GM21786 (cell line): Measurements from ENCODE around the gene MDM2.
"Not testable (repeated sequence)": the region's sequence is repeated elsewhere in the genome, so short reads cannot be mapped to it uniquely, and the experiment has no call there.

Source experiments
- ATAC-seq: cut with Tn5 transposase; IDR thresholded peaks from one replicate; pipeline ENCODE4 v1.9.1; 2021; ENCODE audit not compliant: unreplicated experiment

The MDM2 gene

DNA sequence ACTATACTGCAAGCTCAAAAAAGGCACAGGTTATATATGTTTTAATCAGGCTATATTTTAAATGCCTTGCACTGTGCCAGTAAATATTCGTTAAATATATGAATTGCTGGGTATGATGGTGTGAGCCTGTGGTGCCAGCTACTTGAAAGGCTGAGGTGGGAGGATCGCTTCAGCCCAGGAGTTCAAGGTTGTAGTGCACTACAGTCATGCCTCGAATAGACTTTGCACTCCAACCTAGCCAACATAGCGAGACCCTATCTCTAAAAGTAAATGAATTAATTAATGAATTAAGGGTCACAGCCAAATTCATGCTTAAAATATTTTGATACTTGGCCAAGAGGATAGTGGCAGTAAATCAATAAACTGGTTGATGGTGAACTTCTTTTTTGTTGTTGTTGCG, 22.2 kb upstream of the MDM2 start:
- ATAC-seq: no peak

DNA sequence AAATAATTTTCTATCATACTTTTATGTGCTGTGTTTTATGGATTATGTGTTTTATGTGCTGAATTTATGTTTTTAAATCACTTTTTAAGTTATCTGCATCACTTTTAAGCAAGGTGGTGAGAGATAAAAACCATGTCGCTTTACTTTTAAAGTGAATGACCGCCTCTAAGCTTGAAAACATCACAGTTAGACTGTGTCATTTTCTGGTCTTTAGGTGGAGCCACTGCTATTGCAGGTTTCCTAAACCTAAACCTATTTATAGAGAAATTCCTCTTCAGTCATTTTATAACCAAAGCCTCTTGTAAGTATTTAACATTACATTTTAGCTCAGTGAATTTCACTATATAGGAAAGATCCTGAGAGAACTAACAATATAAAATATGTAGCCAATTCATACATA, 21.0 kb upstream of the MDM2 start:
- peak; percentile 15 for ATAC-seq

DNA sequence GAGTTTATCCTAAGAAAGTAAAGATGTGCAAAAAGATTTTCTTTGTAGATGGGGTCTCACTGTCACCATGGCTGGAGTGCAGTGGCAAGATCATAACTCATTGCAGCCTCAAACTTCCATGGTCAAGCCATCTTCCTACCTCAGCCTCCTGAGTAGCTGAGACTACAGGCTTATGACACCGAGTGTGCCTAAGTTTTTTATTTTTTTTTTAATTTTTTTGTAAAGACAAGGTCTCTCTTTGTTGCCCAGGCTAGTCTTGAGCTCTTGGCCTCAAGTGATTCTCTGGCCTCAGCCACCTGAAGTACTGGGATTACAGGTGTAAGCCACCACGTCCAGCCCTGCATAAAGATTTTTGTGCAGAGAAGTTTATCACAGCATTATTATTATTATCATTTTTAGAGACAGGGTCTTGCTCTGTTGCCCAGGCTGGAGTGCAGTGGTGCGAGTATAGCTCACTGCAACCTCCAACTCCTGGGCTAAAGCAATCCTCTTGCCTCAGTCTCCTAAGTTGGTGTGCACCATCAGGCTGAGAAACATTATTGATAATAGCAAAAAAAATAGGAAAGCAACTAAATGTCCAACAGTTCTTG, 19.3 kb upstream of the MDM2 start:
- ATAC-seq: no peak

DNA sequence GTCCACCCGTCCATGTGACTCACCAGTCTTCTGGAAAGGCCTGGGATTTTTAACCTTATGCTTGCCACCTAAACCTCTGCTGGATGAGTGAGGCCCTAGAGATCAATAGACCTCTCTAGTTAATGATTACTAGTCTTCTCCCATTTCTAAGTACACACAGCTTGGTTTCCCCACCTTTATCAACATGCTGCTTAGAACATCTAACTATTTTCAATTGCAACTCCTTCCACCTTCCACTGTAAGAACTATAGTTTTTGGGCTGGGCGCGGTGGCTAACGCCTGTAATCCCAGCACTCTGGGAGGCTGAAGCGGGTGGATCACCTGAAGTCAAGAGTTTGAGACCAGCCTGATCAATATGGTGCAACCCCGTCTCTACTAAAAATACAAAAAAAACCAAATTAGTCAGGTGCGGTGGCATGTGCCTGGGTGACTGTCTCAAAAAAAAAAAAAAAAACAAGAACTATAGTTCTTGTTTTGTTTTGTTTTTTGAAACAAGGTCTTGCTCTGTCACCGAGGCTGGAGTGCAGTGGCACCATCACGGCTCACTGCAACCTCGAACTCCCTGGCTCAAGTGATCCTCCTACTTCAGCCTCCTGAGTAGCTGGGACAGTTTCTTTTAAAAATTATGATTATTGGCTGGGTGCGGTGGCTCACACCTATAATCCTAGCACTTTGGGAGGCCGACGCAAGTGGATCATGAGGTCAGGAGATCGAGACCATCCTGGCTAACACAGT, 18.7 kb upstream of the MDM2 start:
- no peak for ATAC-seq

DNA sequence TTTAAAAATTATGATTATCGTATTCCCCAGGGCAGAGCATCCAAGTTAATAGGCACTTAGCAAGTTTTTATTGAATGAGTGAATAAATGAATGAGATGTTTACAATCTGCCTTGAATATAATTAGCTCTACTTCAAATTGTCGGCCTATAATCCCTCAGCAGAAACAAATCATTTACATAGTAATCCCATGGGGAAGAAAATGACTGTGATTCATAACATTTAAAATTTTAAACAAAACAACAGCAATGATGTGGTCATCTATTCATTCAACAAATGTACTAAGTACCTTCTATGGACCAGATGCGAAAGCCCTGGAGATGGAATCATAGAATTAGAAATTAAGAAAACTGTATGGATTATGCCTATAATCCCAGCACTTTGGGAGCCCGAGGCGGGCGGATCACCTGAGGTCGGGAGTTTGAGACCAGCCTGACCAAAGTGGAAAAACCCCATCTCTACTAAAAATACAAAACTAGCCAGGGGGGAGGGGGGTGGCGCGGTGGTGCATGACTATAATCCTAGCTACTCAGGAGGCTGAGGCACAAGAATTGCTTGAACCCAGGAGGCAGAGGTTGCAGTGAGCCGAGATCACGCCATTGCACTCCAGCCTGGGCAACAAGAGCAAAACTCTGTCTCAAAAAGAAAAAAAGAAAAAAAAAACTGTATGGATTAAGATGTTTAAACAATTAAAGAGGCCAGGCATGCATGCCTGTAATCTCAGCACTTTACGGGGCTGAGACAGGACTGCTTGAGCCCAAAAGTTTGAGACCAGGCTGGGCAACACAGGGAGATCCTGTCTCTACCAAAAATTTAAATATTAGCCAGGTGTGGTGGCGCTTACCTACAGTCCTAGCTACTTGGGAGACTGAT, 17.7 kb upstream of the MDM2 start:
- no peak for ATAC-seq

DNA sequence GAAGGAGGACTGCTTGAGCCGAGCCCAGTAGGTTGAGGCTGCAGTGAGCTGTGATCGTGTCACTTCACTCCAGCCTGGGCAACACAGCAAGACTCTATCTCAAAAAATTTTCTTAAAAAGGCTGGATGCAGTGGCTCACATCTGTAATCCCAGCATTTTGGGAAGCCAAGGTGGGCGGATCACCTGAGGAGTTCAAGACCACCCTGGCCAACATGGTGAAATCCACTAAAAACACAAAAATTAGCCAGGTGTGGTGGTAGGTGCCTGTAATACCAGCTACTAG, 17.1 kb upstream of the MDM2 start:
- ATAC-seq: no peak

DNA sequence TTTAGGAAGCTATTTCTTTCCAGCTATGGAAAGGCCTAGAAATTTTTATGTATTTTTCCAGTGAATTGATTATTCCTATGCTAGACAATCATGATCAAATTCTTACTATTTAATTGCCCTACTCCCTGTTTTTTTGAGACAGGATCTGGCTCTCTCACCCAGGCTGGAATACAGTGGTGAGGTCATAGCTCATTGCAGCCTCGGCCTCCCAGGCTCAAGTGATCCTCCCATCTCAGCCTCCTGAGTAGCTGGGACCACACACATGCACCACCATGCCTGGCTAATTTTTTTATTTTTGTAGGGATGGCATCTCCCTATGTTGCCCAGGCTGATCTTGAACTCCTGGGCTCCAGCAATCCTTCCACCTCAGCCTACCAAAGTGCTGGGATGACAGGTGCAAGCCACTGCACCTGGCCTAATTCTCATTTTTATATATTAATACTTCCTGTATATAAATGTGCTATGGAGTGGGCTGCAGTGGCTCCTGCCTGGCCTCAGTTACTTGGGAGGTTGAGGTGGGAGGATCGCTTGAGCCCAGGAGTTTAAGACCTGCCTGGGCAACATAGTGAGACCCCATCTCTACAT, 16.0 kb upstream of the MDM2 start:
- ATAC-seq: no peak

DNA sequence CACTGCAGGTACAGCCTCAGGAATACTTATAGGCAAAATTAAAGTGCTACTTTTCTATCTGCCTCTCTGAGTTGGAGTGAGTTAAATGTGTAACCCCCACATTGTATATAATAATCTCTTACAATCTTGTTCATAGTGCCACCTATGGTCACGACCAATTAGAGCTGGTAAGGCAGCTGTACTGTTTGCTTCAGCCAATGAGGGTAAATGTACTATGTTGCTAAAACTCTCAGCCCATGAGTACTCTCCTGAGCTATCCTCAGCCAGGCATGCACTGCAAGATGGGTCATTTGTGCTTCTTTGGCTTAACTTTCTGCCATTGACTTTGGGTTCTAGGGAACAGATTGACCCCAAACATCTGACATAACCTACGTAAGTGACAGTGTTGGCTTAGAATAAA, 15.0 kb upstream of the MDM2 start:
- peak; percentile 97 for ATAC-seq

DNA sequence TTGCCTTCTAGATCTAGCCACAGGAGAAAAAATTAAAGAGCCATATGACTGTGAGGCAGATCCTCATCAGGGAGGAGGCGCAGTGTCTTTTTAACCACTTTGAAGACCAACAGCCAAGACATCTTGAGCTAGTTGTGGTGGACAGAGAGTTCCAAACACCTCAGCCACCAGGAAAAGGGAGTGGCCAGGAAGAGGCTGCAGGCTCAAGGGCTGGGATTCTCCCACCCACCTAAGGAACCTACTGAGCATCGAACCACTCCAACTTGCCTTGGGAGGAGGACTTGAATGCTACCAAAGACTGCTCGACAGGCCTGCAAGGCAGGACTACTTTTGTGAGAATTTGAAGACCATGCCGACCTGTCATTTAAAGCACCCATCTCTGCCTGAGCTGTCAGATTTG, 14.5 kb upstream of the MDM2 start:
- ATAC-seq: no peak

DNA sequence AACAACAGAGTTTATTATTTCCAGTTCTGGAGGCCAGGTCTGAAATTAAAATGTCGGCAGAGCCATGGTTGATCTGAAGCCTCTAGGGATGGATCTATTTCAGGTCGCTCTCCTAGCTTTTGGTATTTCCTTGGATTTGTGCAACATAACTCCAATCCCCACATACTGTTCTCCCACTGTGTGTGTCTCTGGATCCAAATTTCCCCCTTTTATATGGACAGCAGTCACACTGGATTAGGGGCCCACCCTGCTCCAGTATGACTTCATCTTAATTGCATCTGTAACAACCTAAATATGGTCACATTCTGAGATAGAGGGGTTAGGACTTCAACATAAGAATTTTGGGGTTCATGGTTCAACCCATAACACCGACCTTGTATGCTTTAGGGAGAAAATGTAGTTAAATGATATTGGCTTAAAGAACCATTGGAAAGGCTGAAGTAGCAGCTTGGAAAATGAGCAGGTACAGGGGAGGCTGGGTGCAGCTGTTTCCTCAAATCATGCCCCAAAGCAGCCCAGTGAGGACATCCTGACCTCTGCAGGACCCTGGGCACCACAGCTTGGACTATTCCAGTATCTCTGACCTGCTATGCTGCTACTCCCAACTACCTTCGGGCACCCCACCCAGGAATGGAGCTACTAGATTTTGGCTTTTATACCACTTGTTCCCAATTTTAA, 13.9 kb upstream of the MDM2 start:
- no peak for ATAC-seq

DNA sequence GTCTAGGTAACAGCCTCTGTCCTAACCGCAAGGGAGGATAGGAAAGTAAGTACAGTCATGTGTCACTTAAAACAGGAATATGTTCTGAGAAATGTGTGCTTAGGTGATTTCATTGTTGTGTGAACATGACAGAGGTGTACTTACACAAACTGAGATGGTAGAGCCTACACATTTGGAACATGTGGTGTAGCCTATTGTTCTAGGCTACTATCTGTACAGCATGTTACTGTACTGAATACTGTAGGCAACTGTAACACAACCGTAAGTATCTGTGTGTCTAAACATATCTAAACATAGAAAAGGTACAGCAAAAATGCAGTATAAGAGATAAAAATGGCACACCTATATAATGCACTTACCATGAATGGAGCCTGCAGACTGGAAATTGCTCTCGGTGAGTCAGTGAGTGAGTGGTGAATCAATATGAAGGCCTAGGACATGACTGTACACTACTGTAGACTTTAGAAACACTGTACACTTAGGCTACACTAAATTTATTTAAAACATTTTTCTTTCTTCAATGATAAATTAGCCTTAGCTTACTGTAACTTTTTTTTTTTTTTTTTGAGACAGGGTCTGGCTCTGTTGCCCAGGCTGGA, 13.2 kb upstream of the MDM2 start:
- no peak for ATAC-seq

DNA sequence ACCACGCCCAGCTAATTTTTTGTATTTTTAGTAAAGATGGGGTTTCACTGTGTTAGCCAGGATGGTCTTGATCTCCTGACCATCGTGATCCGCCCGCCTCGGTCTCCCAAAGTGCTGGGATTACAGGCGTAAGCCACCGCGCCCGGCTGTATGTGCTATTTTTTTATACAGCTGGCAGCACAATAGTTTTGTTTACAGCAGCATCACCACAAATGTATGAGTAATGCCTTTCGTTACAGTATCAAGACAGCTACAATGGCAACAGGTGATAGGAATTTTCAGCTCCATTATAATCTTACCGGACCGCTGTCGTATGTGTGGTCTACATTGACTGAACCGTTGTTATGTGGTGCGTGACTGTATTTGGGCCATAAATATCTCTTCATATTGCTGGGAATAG, 11.6 kb upstream of the MDM2 start:
- no peak for ATAC-seq

DNA sequence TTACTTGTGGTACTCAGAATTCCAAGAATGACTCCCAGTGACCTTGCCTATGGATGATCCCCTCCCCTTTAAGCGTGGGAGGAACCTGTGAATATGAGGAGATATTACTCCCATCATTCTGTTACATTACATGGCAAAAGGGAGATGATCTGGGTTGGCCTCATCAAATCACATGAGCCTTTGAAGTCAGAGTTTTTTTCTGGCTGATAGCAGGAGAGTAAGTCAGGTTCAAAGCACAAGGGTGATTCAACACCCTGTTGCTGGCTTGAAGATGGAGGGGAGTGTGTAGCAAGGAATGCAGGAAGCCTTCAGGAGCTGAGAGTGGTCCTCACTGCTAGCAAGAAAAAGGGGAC, 9.1 kb upstream of the MDM2 start:
- no peak for ATAC-seq

DNA sequence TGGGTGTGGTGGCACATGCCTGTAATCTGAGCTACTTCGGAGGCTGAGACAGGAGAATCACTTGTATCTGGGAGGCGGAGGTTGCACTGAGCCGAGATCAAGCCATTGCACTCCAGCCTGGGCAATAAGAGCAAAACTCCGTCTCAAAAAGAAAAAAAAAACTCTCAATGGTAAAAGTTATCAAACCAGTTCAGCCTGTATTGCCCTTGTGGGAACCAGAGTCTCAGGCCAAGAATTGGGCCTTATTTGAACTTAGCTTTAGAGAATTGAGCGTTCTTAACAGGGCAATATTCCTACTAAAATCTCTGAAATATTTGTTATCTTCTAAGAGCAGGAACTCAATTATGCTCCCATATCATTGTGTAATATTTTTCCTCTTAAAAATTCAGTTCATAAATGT, 7.7 kb upstream of the MDM2 start:
- ATAC-seq: no peak

DNA sequence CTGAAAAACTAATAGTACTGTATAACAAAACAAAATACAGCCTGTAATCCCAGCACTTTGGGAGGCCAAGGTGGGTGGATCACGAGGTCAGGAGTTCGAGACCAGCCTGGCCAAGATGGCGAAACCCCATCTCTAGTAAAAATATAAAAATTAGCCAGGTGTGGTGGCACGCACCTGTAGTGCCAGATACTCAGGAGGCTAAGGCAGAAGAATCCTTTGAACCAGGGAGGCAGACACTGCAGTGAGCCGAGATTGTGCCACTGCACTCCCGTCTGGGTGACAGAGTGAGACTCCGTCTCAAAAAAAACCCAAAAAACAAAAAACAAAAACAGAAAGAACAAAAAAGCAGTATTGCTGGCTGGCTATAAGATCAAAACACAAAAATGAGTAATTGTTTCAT, 6.9 kb upstream of the MDM2 start:
- ATAC-seq: not testable (repeated sequence)

DNA sequence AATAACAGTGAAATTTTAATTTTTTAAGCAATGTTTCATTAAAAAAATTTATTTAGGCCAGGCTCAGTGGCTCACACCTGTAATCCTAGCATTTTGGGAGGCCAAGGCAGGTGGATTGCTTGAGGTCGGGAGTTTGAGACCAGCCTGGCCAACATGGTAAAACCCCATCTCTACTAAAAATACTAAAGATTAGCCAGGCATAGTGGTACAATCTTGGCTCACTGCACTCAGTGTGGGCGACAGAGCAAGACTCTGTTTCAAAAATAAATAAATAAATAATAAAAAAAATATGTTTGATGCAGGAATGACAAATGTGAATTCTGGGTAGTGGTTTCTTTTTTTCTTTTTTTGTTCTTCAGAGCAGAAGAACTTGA, 5.6 kb upstream of the MDM2 start:
- peak; percentile 29 for ATAC-seq

DNA sequence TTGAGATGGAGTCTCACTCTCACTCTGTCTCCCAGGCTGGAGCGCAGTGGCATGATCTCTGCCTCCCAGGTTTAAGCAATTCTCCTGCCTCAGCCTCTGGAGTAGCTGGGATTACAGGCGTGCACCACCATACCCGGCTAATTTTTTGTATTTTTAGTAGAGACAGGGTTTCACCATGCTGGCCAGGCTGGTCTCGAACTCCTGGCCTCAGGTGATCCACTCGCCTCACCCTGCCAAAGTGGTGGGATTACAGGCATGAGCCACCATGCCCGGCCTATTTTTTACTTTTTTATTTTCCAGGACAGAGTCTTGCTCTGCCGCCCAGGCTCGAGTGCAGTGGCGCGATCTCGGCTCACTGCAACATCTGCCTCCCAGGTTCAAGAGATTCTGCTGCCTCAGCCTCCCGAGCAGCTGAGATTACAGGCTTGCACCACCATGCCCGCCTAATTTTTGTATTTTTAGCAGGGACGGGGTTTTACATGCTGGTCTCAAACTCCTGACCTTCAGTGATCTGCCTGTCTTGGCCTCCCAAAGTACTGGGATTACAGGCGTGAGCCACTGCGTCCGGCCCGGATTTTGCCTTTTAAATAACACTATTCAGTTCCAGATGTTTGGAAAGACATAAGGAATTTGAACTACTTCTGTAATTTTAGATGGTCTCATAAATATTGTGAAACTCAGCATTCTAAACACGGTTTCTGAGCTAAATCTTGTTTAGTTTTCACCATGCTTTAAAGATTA, 4.9 kb upstream of the MDM2 start:
- ATAC-seq: not testable (repeated sequence)

DNA sequence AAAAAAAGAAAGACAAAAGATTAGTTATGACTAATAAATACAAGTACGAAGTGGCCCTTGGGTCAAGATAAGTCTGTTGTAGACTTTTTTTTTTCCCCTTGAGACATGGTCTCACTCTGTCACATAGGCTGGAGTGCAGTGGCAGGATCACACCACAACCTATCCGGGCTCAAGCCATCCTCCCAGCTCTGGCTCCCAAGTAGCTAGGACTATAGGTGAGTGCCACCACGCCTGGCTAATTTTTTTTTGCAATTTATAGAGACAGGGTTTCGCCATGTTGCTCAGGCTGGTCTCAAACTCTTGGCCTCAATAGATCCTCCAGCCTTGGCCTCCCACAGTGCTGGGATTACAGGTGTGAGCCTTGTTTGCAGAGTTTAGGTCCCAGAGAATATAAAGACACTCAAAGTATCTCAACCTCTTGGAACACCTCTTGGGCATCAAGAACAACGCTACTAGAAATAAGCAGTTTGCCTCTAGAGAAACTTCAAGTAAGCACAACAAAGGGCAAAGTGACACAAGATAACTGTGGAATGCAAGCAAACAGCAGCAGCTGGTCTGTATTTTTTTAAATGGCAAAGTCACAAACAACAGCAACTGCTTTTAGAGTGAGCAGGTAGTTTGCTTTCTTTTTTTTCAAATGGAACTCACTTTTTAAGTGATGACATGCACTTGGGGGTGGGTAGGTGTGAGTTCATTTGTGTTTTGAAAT, 3.9 kb upstream of the MDM2 start:
- ATAC-seq: no peak

DNA sequence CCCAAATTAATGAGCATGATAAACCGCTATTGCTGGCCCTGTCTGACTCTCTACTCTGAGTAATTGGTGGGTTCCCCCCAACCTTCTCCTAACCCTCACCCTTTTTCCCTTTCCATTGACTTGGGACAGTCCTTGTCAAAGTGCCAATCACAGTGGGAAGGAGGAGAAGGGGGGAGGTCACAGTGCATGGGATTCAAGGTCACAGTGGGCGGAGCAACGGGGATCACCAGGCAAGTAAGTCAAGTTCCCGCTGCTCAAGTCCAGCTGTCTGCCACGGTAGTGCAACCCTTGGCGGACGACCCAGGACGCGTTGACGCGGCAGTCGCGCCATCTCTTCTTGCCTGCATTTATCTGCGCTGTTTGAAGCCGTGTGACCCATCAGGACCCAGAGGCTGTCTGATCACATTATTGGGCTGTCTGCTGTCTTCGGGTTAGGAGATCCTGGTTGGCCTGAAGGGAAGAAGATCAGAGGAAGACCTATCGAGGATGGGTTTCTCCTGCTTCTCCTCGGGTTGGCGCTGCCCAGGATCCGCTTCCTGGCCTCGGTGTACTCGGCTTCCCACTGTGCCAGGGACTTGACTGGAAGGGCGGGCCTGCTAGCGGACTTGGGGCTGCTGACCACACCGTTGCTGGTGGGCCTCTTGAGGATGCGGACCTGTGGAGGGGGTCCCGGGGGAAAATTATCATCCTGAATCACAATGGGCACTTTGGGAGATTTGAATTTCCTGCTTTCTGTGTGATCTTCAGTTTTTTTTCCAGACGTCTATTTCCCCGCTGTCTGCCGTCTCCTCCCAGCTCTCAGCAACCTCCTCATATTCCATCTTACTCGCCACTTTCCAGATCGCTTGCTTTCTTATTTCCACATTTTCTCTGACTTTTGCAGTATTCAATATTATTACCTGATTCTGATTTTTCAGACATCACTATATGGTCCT, 3.1 kb upstream of the MDM2 start:
- no peak for ATAC-seq
